Vagina (tissue), 2 donors: ENCODE measurements around the gene LRRC37B.
"Not testable (repeated sequence)": the region's sequence is repeated elsewhere in the genome, so short reads cannot be mapped to it uniquely, and the experiment has no call there.

Experiments
- CTCF ChIP-seq, 3 experiments: fragments of 450-650 bp in 2 of 3; fragments of 200-600 bp in 1 of 3; sonication (generic) in 1 of 3; IDR thresholded peaks; one replicate each; pipeline ENCODE4 v1.5.1; 2017 to 2019; ENCODE audit warnings: antibody characterized with exemption in 3 of 3, mild to moderate bottlenecking in 2 of 3, moderate library complexity in 2 of 3
- POLR2A ChIP-seq, 2 donors: fragments of 450-650 bp; IDR thresholded peaks; one replicate each; pipeline ENCODE4 v1.6.1; 2017; ENCODE audit warnings: antibody characterized with exemption in 2 of 2, mild to moderate bottlenecking in 2 of 2, moderate library complexity in 2 of 2
- POLR2AphosphoS5 ChIP-seq, 2 donors: sonication (generic); formaldehyde crosslinking; IDR thresholded peaks; one replicate each; pipeline ENCODE4 v1.9.0; 2017; ENCODE audit warnings: antibody characterized with exemption in 2 of 2, mild to moderate bottlenecking in 2 of 2, low read depth in 1 of 2; ENCODE audit not compliant: insufficient read depth in 1 of 2

DNA sequence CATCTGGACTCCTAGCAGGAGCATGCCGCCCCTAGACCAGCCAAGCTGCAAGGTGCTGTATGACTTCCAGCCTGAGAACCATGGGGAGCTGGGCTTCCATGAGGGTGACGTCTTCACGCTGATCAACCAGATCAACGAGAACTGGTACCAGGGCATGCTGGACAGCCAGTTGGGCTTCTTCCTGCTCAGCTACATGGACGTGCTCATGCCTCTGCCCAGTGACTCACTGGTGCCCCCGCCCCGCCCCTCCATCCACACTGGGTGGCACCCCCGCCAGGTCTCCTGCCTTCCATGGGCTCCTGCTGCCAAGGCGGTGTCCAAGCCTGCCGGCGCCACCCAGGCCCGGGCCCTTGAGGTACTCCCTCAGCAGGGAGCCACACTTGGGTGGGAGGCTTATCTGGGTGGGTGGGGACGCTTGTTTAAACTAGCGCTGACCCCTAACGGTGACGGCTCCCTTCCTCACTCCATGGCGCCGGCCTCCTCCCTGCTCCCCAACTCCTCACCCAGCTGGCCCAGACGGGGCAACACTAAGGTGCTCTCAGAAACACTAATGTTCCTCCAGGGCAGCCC, 34.2 kb downstream of the LRRC37B start:
- not testable (repeated sequence) for TF ChIP-seq CTCF (IDR thresholded peaks at IDR 0.05); POLR2A (IDR thresholded peaks at IDR 0.05); POLR2AphosphoS5 (IDR thresholded peaks at IDR 0.05; ENCODE audit: insufficient read depth in 1 of 2, low read depth in 1 of 2)
